Activated effector memory CD4-positive, alpha-beta T cell treated with anti-CD3 and anti-CD28 coated beads, Interleukin-2, amount 50 U/mL, for 16 hours (primary cell): Measurements from ENCODE around the gene VCAN.

Experiments used
- DNase-seq: peaks from one replicate; pipeline ENCODE4 v3.0.0-alpha.2; 2020

VCAN gene

GRCh38 chr5:83540105-83540504 is 68.6 kb downstream of the VCAN start:
- no peak for DNase-seq

GRCh38 chr5:83540783-83541182 is 69.2 kb downstream of the VCAN start:
- DNase-seq, result no peak

- no peak for DNase-seq
Observed at GRCh38 chr5:83542839-83543238, 71.3 kb downstream of the VCAN start.

- no peak for DNase-seq
Observed at GRCh38 chr5:83543898-83544297, 72.4 kb downstream of the VCAN start.

- DNase-seq, result no peak
Observed at GRCh38 chr5:83547161-83547560, 75.6 kb downstream of the VCAN start.

- no peak for DNase-seq
Observed at GRCh38 chr5:83547889-83548288, 76.3 kb downstream of the VCAN start.

GRCh38 chr5:83548581-83548980 is 77.0 kb downstream of the VCAN start:
- DNase-seq, result no peak

- DNase-seq, result no peak
Observed at GRCh38 chr5:83549076-83549475, 77.5 kb downstream of the VCAN start.

- DNase-seq, result no peak
Observed at GRCh38 chr5:83549674-83550073, 78.1 kb downstream of the VCAN start.

GRCh38 chr5:83551821-83552220 is 80.3 kb downstream of the VCAN start:
- no peak for DNase-seq

GRCh38 chr5:83552275-83552674 is 80.7 kb downstream of the VCAN start:
- no peak for DNase-seq

- no peak for DNase-seq
Observed at GRCh38 chr5:83553000-83553486, 81.5 kb downstream of the VCAN start.

GRCh38 chr5:83554133-83554532 is 82.6 kb downstream of the VCAN start:
- DNase-seq, result no peak

GRCh38 chr5:83554686-83555085 is 83.1 kb downstream of the VCAN start:
- DNase-seq, result no peak

GRCh38 chr5:83555263-83555662 is 83.7 kb downstream of the VCAN start:
- DNase-seq, result no peak

- no peak for DNase-seq
Observed at GRCh38 chr5:83556190-83556589, 84.6 kb downstream of the VCAN start.

GRCh38 chr5:83559118-83559785 is 87.7 kb downstream of the VCAN start:
- DNase-seq, result no peak

GRCh38 chr5:83562071-83562606 is 90.6 kb downstream of the VCAN start:
- DNase-seq, result no peak

- no peak for DNase-seq
Observed at GRCh38 chr5:83562791-83563557, 91.4 kb downstream of the VCAN start.

- no peak for DNase-seq
Observed at GRCh38 chr5:83563631-83564030, 92.1 kb downstream of the VCAN start.

GRCh38 chr5:83564069-83564749 is 92.7 kb downstream of the VCAN start:
- DNase-seq, result no peak

GRCh38 chr5:83567741-83568140 is 96.2 kb downstream of the VCAN start:
- no peak for DNase-seq

GRCh38 chr5:83568186-83568585 is 96.6 kb downstream of the VCAN start:
- no peak for DNase-seq

GRCh38 chr5:83570916-83571315 is 99.4 kb downstream of the VCAN start:
- DNase-seq, result no peak
